SH-SY5Y (cell line): Measurements from ENCODE around the gene SMIM36.

Experiments
- GATA2 ChIP-seq: IDR thresholded peaks from 2 replicates; pipeline ENCODE4 v1.6.1; 2011; ENCODE audit warnings: mild to moderate bottlenecking, low read depth, low read length
- GATA3 ChIP-seq: IDR thresholded peaks from 2 replicates; pipeline ENCODE4 v1.6.1; 2011; ENCODE audit warnings: low read depth, mild to moderate bottlenecking, low read length, moderate library complexity

- TF ChIP-seq GATA3 (no peak), GATA2 (no peak)
Observed at GRCh38 chr17:55416470-55417052, 94.7 kb downstream of the SMIM36 start.
